ENCODE data around the gene ZNF652.

Gene ZNF652

GRCh38 chr17:49358641-49359247, 3.3 kb downstream of the ZNF652 start:
- H2AFZ ChIP-seq (ENCODE audit: low read length) = no peak overlapping the region
- H4K20me1 ChIP-seq (ENCODE audit: insufficient read depth, low read length) = no peaks in the 10 kb centered on the region
- H3K79me2 ChIP-seq (ENCODE audit: insufficient read depth, low read length) = peaks cover 72% of the 10 kb centered on the region
- TF ChIP-seq CTCF (IDR thresholded peaks at IDR 0.05; ENCODE audit: low read length) (no peak), EZH2 (IDR thresholded peaks at IDR 0.05; ENCODE audit: borderline replicate concordance, low read length) (no peak)
- H3K9me2 ChIP-seq (ENCODE audit: low read depth, low read length) = no peaks in the 10 kb centered on the region
- no peaks in the 10 kb centered on the region for H3F3A ChIP-seq (ENCODE audit: insufficient read depth, low read length)
- H3K4me2 ChIP-seq (ENCODE audit: low read length) = peak overlapping the region; percentile 91
- peak overlapping the region; percentile 95 for H3K4me3 ChIP-seq (ENCODE audit: low read depth, low read length, poor library complexity, severe bottlenecking)
- no peaks in the 10 kb centered on the region for H3K36me3 ChIP-seq (ENCODE audit: insufficient read depth, low read length)
- peaks cover 50% of the 10 kb centered on the region for H3K4me1 ChIP-seq (ENCODE audit: insufficient read depth, low read length, severe bottlenecking)
- no peaks in the 10 kb centered on the region for H3K27me3 ChIP-seq (ENCODE audit: insufficient read depth, low read length)
- no peaks in the 10 kb centered on the region for H3K9me3 ChIP-seq (ENCODE audit: low read length)
- peak overlapping the region; percentile 9; the same call in 1 of the 2 replicates for H3K9ac ChIP-seq (ENCODE audit: low read length)
- H3K27ac ChIP-seq (ENCODE audit: low read depth, low read length, poor library complexity, severe bottlenecking) = peak overlapping the region; percentile 75

DNA sequence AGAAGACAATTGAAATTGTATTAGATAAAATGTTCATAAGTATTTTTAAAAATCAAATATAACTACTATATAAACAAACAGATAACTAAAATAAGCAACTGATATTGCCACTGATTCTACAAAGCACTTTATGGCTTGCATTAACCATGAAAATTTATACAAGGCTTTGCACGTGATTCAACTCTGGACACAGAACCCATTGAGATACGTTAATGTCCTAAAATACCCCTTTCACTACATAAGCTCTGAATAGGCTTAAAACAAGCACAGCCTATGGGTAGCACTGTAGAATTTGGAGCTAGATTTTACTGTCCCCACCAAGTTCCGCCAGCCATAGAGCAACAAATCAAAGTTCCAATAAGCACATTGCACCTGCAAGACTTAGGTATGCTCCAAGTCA, 4.5 kb downstream of the ZNF652 start:
- Histone ChIP-seq H3K79me2 (ENCODE audit: insufficient read depth, low read length) (peaks cover 84% of the 10 kb centered on the region), H3K27ac (ENCODE audit: low read depth, low read length, poor library complexity, severe bottlenecking) (peak overlapping the region; percentile 75), H3K27me3 (ENCODE audit: insufficient read depth, low read length) (no peaks in the 10 kb centered on the region), H3F3A (ENCODE audit: insufficient read depth, low read length) (no peaks in the 10 kb centered on the region), H3K9me2 (ENCODE audit: low read depth, low read length) (no peaks in the 10 kb centered on the region), H2AFZ (ENCODE audit: low read length) (no peak overlapping the region), H3K36me3 (ENCODE audit: insufficient read depth, low read length) (peaks cover 3% of the 10 kb centered on the region; the same call in 1 of the 2 replicates), H3K9me3 (ENCODE audit: low read length) (peaks cover 3% of the 10 kb centered on the region; the same call in 1 of the 2 replicates), H3K4me2 (ENCODE audit: low read length) (peak overlapping the region; percentile 91), H4K20me1 (ENCODE audit: insufficient read depth, low read length) (no peaks in the 10 kb centered on the region), H3K4me1 (ENCODE audit: insufficient read depth, low read length, severe bottlenecking) (peaks cover 44% of the 10 kb centered on the region), H3K9ac (ENCODE audit: low read length) (peak overlapping the region; percentile 9; the same call in 1 of the 2 replicates), H3K4me3 (ENCODE audit: low read depth, low read length, poor library complexity, severe bottlenecking) (peak overlapping the region; percentile 95)
- TF ChIP-seq CTCF (IDR thresholded peaks at IDR 0.05; ENCODE audit: low read length) = no peak
- TF ChIP-seq EZH2 (IDR thresholded peaks at IDR 0.05; ENCODE audit: borderline replicate concordance, low read length) = no peak

DNA sequence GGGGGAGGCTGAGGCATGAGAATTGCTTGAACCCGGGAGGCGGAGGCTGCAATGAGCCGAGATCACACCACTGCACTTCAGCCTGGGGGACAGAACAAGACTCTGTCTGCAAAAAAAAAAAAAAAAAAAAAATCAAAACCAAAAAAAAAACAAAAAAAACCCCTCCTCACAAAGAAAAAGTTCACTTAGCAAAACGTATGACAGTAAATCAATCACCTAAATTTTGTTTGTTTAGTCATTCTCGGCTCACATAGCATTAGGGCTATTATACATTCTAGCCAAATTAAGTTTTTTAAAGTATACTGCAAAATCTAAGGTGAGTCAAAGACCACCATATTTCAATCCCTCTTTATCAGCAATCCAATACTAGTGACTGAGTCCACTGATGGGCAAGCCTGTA, 5.7 kb downstream of the ZNF652 start:
- Histone ChIP-seq H2AFZ (ENCODE audit: low read length) (no peak overlapping the region), H3K4me3 (ENCODE audit: low read depth, low read length, poor library complexity, severe bottlenecking) (no peak overlapping the region), H3K27me3 (ENCODE audit: insufficient read depth, low read length) (no peaks in the 10 kb centered on the region), H3K9me2 (ENCODE audit: low read depth, low read length) (no peaks in the 10 kb centered on the region), H3F3A (ENCODE audit: insufficient read depth, low read length) (no peaks in the 10 kb centered on the region), H3K27ac (ENCODE audit: low read depth, low read length, poor library complexity, severe bottlenecking) (no peak overlapping the region), H3K36me3 (ENCODE audit: insufficient read depth, low read length) (peaks cover 4% of the 10 kb centered on the region; the same call in 1 of the 2 replicates), H3K79me2 (ENCODE audit: insufficient read depth, low read length) (peaks cover 96% of the 10 kb centered on the region), H3K4me2 (ENCODE audit: low read length) (no peak overlapping the region), H3K9me3 (ENCODE audit: low read length) (peaks cover 3% of the 10 kb centered on the region; the same call in 1 of the 2 replicates), H3K9ac (ENCODE audit: low read length) (no peak overlapping the region), H4K20me1 (ENCODE audit: insufficient read depth, low read length) (no peaks in the 10 kb centered on the region), H3K4me1 (ENCODE audit: insufficient read depth, low read length, severe bottlenecking) (peaks cover 43% of the 10 kb centered on the region)
- TF ChIP-seq CTCF (IDR thresholded peaks at IDR 0.05; ENCODE audit: low read length) = no peak
- TF ChIP-seq EZH2 (IDR thresholded peaks at IDR 0.05; ENCODE audit: borderline replicate concordance, low read length) = no peak

Measured in OCI-LY1 (cell line).